GM12892 (cell line): Measurements from ENCODE around the gene ZNF77.
A peak's percentile ranks its signal among the peaks of the same experiment; 100 is the strongest.
"Not testable (repeated sequence)": the region's sequence is repeated elsewhere in the genome, so short reads cannot be mapped to it uniquely, and the experiment has no call there.

Experiments used
- DNase-seq: peaks from one replicate; pipeline ENCODE4 v3.0.0; 2011; ENCODE audit not compliant: insufficient read length
- FAIRE-seq: peaks from 2 replicates; lab custom pipeline; 2011; peaks lifted over from hg19 to GRCh38; lab: Jason Lieb, UNC
- POLR2A ChIP-seq: IDR thresholded peaks from 2 replicates; pipeline ENCODE4 v1.6.1; 2011; ENCODE audit warnings: low read depth, low read length, control low read depth
- POLR2AphosphoS5 ChIP-seq: IDR thresholded peaks from 2 replicates; pipeline ENCODE4 v1.6.1; 2011; ENCODE audit warnings: low read depth, low read length, control low read depth
- TAF1 ChIP-seq: IDR thresholded peaks from 2 replicates; pipeline ENCODE4 v1.6.1; 2011; ENCODE audit warnings: low read depth, mild to moderate bottlenecking, control low read depth, low read length, borderline replicate concordance

The ZNF77 gene

GRCh38 chr19:2963122-2963521 lies 18.4 kb upstream of the ZNF77 start:
- TF ChIP-seq POLR2AphosphoS5 (no peak), POLR2A (no peak), TAF1 (no peak)
- no peak for FAIRE-seq
- no peak for DNase-seq

GRCh38 chr19:2962018-2962670 lies 17.4 kb upstream of the ZNF77 start:
- FAIRE-seq (peak; percentile 90), DNase-seq (peak; percentile 55)
- no peak for TF ChIP-seq POLR2A
- no peak for TF ChIP-seq POLR2AphosphoS5
- TF ChIP-seq TAF1: no peak

- FAIRE-seq (no peak), DNase-seq (no peak)
- TF ChIP-seq TAF1 (no peak), POLR2AphosphoS5 (no peak), POLR2A (no peak)
These were observed 15.3 kb upstream of the ZNF77 start for GRCh38 chr19:2960120-2960519.

- FAIRE-seq: no peak
- DNase-seq: no peak
- no peak for TF ChIP-seq POLR2A
- TF ChIP-seq TAF1: no peak
- TF ChIP-seq POLR2AphosphoS5: no peak
These were observed 12.4 kb upstream of the ZNF77 start for GRCh38 chr19:2957160-2957559.

GRCh38 chr19:2952953-2953481 lies 8.2 kb upstream of the ZNF77 start:
- TF ChIP-seq TAF1 (no peak), POLR2A (no peak), POLR2AphosphoS5 (no peak)
- DNase-seq (no peak), FAIRE-seq (no peak)

- DNase-seq (peak; percentile 98), FAIRE-seq (peak; percentile 100)
These were observed 5.7 kb upstream of the ZNF77 start for GRCh38 chr19:2950286-2951124.

GRCh38 chr19:2949939-2950285 lies 5.1 kb upstream of the ZNF77 start:
- no peak for TF ChIP-seq POLR2A
- TF ChIP-seq TAF1: no peak
- TF ChIP-seq POLR2AphosphoS5: no peak
- DNase-seq (no peak), FAIRE-seq (peak; percentile 27)

More at GRCh38 chr19:2950286-2951124, 5.7 kb upstream of the ZNF77 start:
- TF ChIP-seq POLR2A (peak; percentile 96), POLR2AphosphoS5 (peak; percentile 94), TAF1 (peak; percentile 98)

GRCh38 chr19:2945575-2946184 lies 909 bp upstream of the ZNF77 start:
- DNase-seq (no peak), FAIRE-seq (no peak)

GRCh38 chr19:2944403-2944774 lies 382 bp downstream of the ZNF77 start:
- DNase-seq (no peak), FAIRE-seq (no peak)
- TF ChIP-seq TAF1: no peak
- TF ChIP-seq POLR2AphosphoS5: no peak
- no peak for TF ChIP-seq POLR2A

More at GRCh38 chr19:2945575-2946184, 909 bp upstream of the ZNF77 start:
- no peak for TF ChIP-seq POLR2AphosphoS5
- TF ChIP-seq TAF1: no peak
- no peak for TF ChIP-seq POLR2A

GRCh38 chr19:2942928-2943640 lies 1.7 kb downstream of the ZNF77 start:
- TF ChIP-seq POLR2A (no peak), TAF1 (no peak), POLR2AphosphoS5 (no peak)
- FAIRE-seq: no peak
- DNase-seq: no peak

- DNase-seq: not testable (repeated sequence)
These were observed 8.9 kb downstream of the ZNF77 start for GRCh38 chr19:2935863-2936262.

More at GRCh38 chr19:2935863-2936262, 8.9 kb downstream of the ZNF77 start:
- FAIRE-seq: not testable (repeated sequence)
